Endothelial cell of umbilical vein (primary cell): ENCODE measurements around the gene DDAH2. TPM values are rescaled to one million over a fixed set of nuclear protein-coding genes. Genes with fewer than 3 reads are reported as not detected.

Experiments used
- BruUV-seq: library from RNA; stranded (reverse); fragments of 400-500 nt; replicated peaks from 2 replicates; lab custom pipeline; 2021; lab: Mats Ljungman, UMichigan
- CTCF ChIA-PET: fragments of 300-600, 350-600 bp; sonication (Branson Sonifier 250); formaldehyde crosslinking; loops from one replicate; lab custom pipeline; 2021; ENCODE audit warnings: antibody characterized with exemption, inconsistent platforms; lab: Charles Lee
- POLR2A ChIA-PET: fragments of 300-600, 350-600 bp; sonication (Branson Sonifier 250); formaldehyde crosslinking; loops from one replicate; lab custom pipeline; 2021; ENCODE audit warnings: antibody characterized with exemption, inconsistent platforms; lab: Charles Lee
- DNase-seq: peaks from one replicate; pipeline ENCODE4 v3.0.0-alpha.2; 2011; ENCODE audit warnings: low read depth, low spot score
- FAIRE-seq: peaks from 2 replicates; lab custom pipeline; 2011; peaks lifted over from hg19 to GRCh38; lab: Jason Lieb, UNC
- H2AFZ ChIP-seq: 2 replicates; pipeline ENCODE4 v1.6.0; 2012; ENCODE audit warnings: low read depth, low read length, control low read depth, inconsistent platforms
- H3K27ac ChIP-seq: 2 replicates; pipeline ENCODE4 v1.5.1; 2011; ENCODE audit warnings: low read depth, mild to moderate bottlenecking, control low read depth, low read length, moderate library complexity; ENCODE audit not compliant: insufficient read depth
- H3K27me3 ChIP-seq, 2 experiments: 2 replicates each; pipeline versions ENCODE4 v1.6.0 to v1.6.1; 2011; ENCODE audit warnings: low read length in 2 of 2, mixed read lengths in 1 of 2; ENCODE audit not compliant: control insufficient read depth in 2 of 2, insufficient read depth in 2 of 2
- H3K36me3 ChIP-seq, 2 experiments: 2 replicates in 1 of 2; 3 replicates in 1 of 2; pipeline ENCODE4 v1.5.1; 2011; ENCODE audit warnings: low read length in 2 of 2, mild to moderate bottlenecking in 1 of 2, moderate library complexity in 1 of 2; ENCODE audit not compliant: control insufficient read depth in 2 of 2, insufficient read depth in 2 of 2; ENCODE audit errors: extremely low read depth in 1 of 2
- H3K4me1 ChIP-seq: 3 replicates; pipeline ENCODE4 v1.5.1; 2011; ENCODE audit warnings: mild to moderate bottlenecking, low read length; ENCODE audit not compliant: control insufficient read depth, insufficient read depth; ENCODE audit errors: extremely low read depth
- H3K4me2 ChIP-seq: 2 replicates; pipeline ENCODE4 v1.6.1; 2011; ENCODE audit warnings: low read length, control low read depth, mixed read lengths; ENCODE audit not compliant: insufficient read depth
- H3K4me3 ChIP-seq, 3 experiments: fragments of 200-600 bp in 1 of 3; sonication (generic), shearing (Covaris generic) in 1 of 3; replicated peaks in 1 of 3; 2 replicates each; pipeline ENCODE4 v1.5.1; 2011 to 2016; ENCODE audit warnings: control low read depth in 3 of 3, low read length in 3 of 3, mild to moderate bottlenecking in 2 of 3, inconsistent platforms in 1 of 3, low read depth in 1 of 3, moderate library complexity in 1 of 3; ENCODE audit not compliant: insufficient read depth in 1 of 3
- H3K79me2 ChIP-seq: 2 replicates; pipeline ENCODE4 v1.6.0; 2012; ENCODE audit warnings: low read length, inconsistent platforms; ENCODE audit not compliant: control insufficient read depth, insufficient read depth
- H3K9ac ChIP-seq: replicated peaks from 2 replicates; pipeline ENCODE3; 2011; ENCODE audit warnings: low read length, control low read depth; ENCODE audit not compliant: insufficient read depth; ENCODE audit errors: extremely low read depth
- H3K9me1 ChIP-seq: replicated peaks from 3 replicates; pipeline ENCODE4 v1.6.0; 2011; ENCODE audit warnings: mild to moderate bottlenecking, low read length; ENCODE audit not compliant: control insufficient read depth, insufficient read depth; ENCODE audit errors: extremely low read depth
- H3K9me3 ChIP-seq: replicated peaks from 2 replicates; pipeline ENCODE4 v1.5.1; 2012; ENCODE audit warnings: low read length, inconsistent platforms; ENCODE audit not compliant: control insufficient read depth, insufficient read depth
- H4K20me1 ChIP-seq: replicated peaks from 2 replicates; pipeline ENCODE3; 2011; ENCODE audit warnings: mild to moderate bottlenecking, low read length; ENCODE audit not compliant: control insufficient read depth, insufficient read depth; ENCODE audit errors: extremely low read depth
- EZH2 ChIP-seq: IDR thresholded peaks from 2 replicates; pipeline ENCODE4 v1.6.1; 2012; ENCODE audit warnings: borderline replicate concordance, low read depth, mild to moderate bottlenecking, moderate library complexity, low read length, inconsistent platforms; ENCODE audit not compliant: severe bottlenecking
- FOS ChIP-seq: IDR thresholded peaks from 2 replicates; pipeline ENCODE4 v1.6.1; 2011; ENCODE audit warnings: mild to moderate bottlenecking, low read length, moderate library complexity, borderline replicate concordance; ENCODE audit not compliant: insufficient read depth
- GATA2 ChIP-seq: IDR thresholded peaks from 2 replicates; pipeline ENCODE4 v1.7.0; 2011; ENCODE audit warnings: low read depth, mild to moderate bottlenecking, moderate library complexity, mixed read lengths, low read length; ENCODE audit not compliant: insufficient read length, insufficient read depth
- MYC ChIP-seq: IDR thresholded peaks from one replicate; pipeline ENCODE4 v1.6.1; 2011; ENCODE audit warnings: mild to moderate bottlenecking, low read depth, low read length
- dilution Hi-C: fragments of 300-500 bp; cut with MboI; formaldehyde crosslinking; loops from one replicate; pipeline ENCODE4 v1.15.0; 2019; ENCODE audit warnings: low sequenced_read_pairs; ENCODE audit not compliant: extremely low pct_ligation_motif_present
- intact Hi-C: fragments of 100-400 bp; cut with micrococcal nuclease; formaldehyde crosslinking; loops from one replicate; pipeline ENCODE4 v1.10.0; 2022
- polyA plus RNA-seq, 4 experiments: library from polyadenylated mRNA; depleted of rRNA in 3 of 4; stranded (reverse) in 3 of 4; unstranded in 1 of 4; fragments of >200 nt; gene quantifications; 2 replicates each; pipeline versions ENCODE4 v1.2.1 to v1.2.3, GENCODE V29; 2011 to 2012; ENCODE audit warnings: missing spikeins in 1 of 4
- total RNA-seq: library from RNA; stranded (reverse); gene quantifications from 2 replicates; pipeline ENCODE4 v1.2.3, GENCODE V29; 2021

DDAH2 gene
- total and polyA plus RNA-seq, 2 donors (not counting 3 experiments of a cell fraction or from before 2014, with no cell fraction given): 109 to 176 TPM

- Histone ChIP-seq H3K9me1 (no peaks in the 10 kb centered on the region), H3K9me3 (no peaks in the 10 kb centered on the region), H3K36me3 (peaks cover 6 to 48% of the 10 kb centered on the region in 2 experiments), H3K27me3 (no peaks in the 10 kb centered on the region), H3K79me2 (no peaks in the 10 kb centered on the region), H3K4me2 (no peak overlapping the region), H3K4me3 (no peak overlapping the region), H3K4me1 (peaks cover 10% of the 10 kb centered on the region), H3K9ac (no peak overlapping the region), H4K20me1 (no peaks in the 10 kb centered on the region), H2AFZ (no peak overlapping the region), H3K27ac (no peak overlapping the region)
- ChIA-PET CTCF (interaction anchor here (0.6 to 2.1 kb wide), 10 partner anchors 10 to 200 kb away, joined by 3 to 12 read pairs (median 4); partner anchors contain the start of genes BAG6, LSM2 and LY6G5C), POLR2A (interaction anchor here (1.5 kb wide), 1 partner anchor 137 kb away, joined by 4 read pairs; the partner anchor contains the start of gene HSPA1B)
- peak; percentile 49 for FAIRE-seq
- no peak for TF ChIP-seq GATA2
- no peak for TF ChIP-seq EZH2
- TF ChIP-seq MYC: no peak
- TF ChIP-seq FOS: no peak
- peak; percentile 17 for DNase-seq
- dilution Hi-C loops: no loop called here
- BruUV-seq: no TSS peak
- intact Hi-C loops: no loop called here
These were observed 38.6 kb downstream of the DDAH2 start for GRCh38 chr6:31690231-31691077.
